Midbrain (tissue), 1 donor: ENCODE data around the gene SNX3.

Experiments used
- DNase-seq: peaks from one replicate; lab custom pipeline; 2025; lab: John Stamatoyannopoulos, UW

The SNX3 gene

DNA sequence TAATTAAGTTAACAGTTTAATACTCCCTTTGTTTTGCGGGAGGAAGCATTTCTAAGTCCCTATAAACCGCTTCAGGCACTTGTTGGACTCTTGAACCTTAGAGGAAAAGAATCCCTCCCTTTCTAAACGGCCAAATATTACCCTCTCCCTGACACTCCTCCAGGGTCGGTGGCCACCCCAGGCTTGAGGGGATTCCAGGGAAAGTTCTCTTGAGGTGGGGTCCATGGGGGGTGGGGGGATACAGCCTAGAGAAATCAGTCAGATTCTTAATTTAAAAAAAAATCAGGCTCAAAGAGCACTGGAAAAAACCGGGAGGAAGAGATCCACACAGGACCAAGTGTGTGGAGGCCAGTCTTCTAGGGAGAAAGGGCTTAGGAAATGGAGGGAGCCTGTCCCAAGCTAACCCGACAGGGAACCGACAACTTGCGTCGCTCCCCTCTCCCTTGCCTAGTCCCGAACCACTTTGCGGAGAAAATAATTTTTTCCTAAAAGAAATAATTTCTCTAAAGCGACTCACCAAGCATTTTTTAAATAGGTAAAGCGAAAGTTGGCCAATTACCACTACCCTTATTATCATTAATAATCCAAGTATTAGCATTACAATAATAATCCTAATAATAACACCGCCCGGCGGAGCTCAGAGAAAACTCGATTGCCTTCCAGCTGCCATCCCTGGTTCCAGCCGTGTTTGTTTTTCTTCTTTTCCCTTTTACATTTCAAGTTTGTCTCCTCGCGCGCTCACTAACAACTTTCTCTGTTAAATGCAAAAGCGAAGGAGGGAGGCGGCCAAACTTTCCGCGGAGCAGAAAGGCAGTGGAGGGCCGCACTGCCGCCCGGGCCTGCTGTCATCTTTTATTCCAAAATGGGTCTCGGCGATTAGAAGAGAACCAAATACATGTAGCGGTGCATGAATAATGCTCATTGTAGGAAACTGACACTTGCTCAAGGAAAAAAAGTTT lies 90.2 kb downstream of the SNX3 start:
- no peak for DNase-seq

DNA sequence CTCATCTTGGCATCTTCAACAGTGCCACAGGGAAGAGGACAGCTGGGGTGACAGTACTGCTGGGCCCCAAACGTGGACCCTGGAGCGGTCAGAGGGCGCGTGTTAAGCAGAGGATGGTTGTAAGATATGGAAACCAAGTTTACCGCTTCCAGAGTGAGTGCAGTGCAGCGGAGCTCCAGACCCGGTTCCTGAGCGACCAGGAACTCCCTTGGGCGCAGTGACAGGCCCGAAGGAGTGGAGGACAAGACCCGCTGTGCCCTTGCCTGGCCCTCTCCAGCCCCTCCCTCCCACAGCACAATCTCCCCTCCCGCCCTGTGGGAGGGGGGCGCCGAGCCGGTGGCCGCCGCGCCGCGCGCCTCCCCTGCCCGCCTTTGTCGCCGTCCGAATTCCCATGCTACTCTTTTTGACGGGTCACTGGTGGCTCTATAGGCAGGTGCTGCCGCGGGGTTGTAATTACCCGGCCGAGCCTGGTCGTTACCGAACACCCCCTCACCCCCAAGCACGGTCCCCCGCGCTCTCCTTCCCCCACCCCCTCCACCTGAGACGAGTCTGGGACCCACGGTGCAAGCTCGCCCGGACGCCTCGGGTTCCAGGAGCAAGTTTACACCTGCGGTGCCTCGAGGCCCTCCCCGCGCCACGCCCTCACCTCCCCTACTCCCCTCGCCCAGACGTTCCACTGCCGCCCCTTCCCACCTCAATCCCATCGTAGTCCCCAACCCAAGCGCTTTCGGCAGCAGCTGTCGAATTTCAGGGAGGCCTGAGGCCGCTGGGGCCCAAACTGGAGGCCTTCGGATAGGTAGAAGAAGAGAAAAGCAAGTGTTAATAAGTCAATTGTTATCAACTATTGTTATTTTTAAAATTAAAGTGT lies 91.1 kb downstream of the SNX3 start:
- DNase-seq = no peak

DNA sequence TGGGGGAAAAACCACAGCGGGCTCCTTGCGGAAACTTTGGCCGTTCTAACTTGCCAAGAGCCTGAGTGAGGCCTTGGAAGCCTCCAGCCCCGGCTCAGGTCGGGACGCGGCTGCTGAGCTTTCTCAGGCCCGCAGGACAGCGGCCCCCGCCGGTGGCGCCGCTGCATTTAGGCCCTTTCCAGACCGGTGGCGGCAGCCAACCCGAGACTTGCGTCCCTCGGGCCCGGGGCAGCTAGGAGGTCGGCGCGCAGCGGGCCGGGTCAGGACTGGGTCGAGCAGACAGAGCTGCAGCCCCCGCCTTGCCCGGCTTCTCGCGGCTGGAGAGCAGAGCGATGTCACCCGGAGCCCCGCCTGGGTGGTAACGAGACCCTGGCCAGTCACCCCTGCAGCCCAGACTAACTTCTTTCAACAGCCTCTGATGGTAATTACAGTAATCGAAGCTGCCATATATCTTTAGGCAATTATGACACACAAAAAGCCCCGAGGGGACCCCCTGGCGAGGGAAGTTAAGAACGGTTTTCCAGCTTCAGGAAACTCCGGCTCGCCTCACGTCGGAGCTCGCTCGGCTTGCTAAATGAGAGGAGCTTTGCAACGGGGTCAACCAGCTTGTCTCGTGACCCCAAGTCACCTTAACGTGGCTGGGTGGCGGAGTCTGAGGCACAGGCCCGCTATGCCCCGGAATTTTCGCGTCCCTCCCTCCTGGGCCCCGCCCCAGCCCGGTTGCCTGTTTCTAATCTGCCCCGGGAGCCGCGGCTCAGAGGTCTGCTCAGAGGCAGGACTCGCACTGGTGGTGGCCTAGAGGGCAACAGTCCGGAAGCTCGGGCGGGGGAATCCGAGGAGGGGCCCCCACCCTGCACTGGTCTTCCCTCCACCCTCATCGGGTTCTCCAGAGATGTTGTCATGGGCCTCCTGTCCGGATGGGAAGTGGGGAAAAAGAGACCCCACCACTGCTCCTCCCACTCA lies 92.1 kb downstream of the SNX3 start:
- peak; percentile 42 for DNase-seq

DNA sequence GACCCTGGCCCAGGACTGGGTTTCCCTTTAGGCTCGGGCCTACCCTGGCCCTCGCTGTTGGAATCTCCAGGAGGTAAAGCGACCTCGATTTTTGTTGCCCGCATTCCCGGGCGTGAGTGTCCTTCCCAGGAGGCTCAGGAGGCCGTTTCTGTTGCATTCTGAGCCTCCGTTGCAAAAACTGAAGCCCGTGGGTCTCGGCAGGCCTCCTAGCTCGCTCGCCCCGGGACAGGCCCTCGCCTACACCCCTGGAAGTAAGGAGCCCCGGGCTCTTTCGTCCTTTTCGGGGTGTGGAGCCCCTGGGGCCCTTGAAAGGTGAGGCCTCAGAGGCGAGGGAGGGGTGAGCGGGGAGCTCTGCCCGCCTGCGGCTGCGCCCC lies 92.8 kb downstream of the SNX3 start:
- no peak for DNase-seq

DNA sequence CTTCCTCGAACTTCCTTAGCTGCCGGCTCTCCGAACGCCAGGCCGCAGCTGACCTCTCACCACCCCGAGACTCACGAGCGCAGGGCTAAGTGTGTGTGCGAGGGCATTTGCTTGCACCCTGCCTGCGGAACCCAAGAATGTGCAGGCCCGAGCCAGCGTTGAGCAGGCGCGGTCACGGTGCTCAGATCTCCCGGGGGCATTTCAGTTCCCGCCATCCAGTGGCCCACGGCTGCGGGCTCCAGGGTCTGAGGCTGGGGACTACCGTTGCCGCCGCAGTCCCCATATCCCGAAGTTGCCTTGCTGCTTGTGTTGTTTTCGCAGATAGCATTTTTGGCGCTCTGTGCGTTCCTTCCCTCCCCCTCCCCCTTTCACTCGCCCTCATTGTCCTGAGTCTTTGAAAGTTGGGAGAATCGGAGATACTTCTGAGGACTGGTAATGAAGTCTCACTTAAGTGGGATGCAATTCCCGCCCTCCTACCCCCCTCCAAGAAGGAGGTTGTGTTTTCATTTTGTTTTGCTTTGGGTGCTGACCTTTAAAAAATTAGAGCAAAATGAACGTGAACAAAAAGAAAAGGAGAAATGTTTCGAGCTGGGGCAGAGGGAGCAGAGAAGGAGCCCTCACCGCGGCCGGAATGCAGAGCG lies 93.3 kb downstream of the SNX3 start:
- DNase-seq = no peak

DNA sequence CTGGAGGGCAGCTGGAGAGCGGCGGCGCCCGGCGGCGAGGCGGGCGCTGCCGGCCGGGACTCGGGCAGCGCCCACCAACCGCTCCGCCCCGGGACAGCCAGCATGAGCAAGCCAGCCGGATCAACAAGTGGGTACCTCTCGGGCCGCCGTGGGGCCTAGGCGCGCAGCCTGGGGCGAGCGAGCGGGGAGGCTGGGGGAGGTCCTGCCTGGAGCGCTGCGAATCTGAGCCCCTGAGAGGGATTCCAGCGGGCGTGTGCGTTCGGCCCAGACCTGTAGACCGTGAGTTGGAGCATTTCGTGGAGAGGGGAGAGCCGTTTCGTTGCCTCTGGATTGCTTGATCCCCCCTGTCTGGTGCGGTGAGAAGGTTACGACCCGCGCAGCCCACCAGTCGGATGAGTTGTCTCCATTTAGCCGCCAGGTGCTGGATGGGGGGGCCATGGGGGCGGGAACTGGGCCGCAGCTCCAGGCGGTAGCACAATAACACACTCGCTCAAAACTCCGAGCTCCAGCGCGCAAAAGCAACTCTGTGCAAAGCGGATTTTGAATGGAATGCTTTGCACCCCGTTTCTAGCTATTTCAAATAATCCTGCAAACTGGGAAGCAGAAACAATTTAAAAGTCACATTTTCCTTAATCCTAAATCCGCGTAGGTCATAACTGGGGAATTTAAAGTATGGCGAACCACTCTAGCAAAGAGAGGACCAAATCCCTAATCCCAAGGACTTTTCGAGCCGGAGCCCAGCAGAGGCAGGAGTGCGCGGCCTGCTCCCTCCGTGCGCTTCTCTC lies 94.0 kb downstream of the SNX3 start:
- DNase-seq = no peak

DNA sequence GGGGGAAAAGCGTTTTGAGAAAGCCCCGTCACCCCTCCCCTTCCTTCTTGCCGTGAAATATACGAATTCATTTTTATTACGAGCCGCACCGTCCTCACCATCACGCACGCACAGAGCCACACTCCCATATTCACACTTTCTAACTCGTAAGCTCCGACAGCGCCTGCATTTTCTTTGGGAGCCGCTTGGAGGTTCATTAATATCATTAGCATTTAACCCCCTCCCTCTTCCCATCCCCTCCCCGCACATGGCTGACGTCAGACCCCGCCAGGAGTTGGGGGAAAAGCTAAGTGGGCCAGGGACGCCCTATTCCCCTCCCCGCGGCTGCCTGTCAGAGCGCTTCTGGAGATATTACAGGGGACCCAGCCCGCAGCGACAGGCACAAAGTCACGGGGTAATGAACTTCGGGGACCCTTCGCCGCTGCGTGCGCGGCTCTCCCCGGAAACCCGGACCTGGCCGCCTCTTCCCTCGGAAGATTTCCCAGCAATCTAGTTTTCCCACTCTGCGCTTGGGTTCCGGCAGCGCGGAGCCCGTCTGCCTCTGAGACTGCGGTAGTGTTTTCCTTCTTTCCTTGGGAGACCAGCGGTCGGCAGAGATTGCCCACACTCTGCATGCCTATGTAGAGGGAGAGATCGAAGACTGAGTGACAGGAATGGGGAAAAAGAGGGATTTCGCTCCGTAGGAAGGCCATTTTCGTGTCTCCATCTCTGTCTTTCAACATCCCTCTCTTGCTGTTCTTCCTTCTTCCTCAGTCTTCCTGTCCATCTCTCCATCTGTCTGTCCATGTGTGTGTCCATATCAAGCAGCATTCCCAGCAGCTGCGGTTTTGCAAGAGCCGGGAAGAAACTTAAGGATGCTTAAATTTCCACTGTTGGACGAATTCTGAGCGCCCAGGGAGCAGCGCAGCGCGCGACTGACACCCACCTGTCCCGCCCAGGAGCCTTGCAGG lies 94.9 kb downstream of the SNX3 start, which contains the start of gene NR2E1:
NR2E1 (plus strand) TSS at position 309 of the 950 bp plus-strand sequence. CDS start 744 bp downstream, outside the sequence.
- peak; percentile 51 for DNase-seq

DNA sequence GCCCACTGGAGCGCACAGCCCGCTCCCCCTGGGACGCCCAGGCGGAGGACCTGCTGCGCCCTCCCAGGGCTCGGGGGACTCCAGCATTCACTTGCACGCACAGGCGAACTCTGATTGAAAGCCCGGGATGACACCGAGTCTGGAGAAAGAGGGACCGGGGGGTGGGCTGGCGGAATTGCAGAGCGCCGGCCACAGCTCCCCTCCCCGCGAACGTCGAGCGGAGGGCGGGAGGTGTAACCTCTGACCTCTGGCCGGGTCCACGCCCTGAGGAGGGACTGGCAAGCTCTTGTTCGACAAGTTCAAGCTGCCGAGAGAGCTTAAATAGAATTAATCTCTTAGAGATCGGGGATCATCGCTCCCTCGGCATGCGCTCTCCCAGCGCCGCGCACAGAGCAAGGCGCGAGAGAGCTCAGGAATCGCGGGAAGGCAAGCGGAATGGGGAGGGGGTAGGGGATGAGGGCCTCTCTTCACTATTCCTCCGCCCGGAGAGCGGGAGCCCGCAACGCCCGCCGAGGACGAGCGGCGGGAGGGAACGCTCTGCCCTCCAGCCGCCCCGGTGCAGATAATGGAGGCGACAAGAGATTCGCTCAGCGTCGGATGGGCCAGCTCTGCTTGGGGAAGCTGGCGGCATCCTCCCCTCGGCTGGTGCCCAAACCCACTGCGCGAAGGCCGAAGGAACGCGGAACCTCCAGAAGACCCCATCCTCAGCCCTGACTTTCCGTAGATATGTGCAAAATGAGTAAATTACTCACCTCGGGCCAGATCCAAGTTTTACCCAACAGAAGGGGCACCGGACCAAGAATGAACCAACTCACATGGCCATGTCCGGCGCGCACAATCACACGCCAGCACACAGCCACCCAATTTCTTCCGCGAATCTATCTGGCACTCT lies 95.8 kb downstream of the SNX3 start:
- DNase-seq = no peak

DNA sequence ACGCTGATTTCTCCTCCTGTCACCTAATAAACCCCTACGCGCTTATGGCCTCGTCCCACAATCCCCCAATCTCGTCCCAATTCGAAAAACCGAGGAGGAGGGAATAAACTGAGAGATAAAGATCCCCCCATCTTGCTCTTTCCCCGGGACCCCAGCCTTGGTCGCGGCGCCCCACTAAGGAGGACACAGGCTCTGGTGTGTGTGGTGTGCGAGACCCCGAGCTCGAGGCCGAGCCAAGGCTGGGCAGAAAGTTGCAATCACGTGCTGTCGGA lies 96.4 kb downstream of the SNX3 start:
- no peak for DNase-seq

DNA sequence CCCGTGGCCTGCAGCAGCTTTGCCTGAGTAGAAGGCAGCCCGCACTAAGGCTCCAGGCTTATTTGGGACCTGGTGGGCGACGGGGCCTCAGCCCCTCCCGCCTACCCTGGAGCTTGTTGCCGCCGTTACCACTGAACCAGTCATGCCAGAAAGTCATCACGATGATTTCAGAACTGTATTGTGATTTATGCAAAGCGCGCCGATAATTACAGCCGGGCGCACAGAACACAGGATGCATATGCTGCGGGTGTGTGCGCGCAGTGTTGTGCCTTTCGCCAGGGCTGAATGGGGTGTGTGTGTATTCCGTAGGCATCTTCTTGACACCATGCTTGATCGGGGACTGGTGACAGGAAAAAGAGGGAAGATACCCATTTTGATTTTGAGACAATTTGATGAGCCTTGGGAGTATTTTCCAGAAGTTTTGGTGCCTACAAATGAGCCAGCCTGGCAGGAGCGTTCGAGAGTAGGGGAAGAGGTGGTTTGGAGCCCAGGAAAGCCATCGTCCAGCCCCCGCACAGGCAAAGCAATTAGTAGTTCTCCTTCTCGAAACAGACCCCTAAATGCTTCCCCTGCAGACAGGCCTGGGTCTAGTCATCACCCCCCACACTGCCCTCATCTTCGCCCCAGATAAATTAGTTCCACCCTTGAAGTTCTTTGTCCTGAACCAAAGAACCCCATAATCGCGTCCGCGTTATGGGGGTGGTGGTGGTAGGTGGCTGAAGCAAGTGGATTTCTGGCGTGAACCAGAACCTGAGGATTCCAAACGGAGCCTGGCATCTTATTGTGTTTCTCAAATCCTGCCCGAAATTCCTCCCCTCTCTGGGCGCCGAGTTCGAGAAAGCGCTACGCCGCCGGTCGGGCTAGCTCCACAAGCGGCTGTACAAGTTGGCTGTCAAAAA lies 96.9 kb downstream of the SNX3 start:
- DNase-seq = no peak

DNA sequence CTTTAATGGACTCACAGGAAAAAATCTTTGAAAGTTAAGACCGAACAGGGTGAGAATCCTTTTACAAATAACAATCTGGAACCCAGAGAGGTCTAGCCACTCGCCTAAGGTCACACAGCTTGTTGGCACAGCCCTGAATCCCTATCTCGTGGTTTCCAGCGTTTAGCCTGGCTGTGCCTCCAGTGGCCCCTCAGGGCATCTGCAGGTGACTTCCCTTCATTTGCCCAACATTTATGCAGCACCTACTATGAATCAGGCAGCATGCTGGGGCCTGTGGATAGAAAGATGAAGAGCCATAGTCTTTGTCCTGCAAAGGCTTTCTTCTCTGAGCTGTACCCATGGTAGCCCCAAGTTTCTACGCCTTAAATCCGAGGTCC lies 97.6 kb downstream of the SNX3 start:
- no peak for DNase-seq

DNA sequence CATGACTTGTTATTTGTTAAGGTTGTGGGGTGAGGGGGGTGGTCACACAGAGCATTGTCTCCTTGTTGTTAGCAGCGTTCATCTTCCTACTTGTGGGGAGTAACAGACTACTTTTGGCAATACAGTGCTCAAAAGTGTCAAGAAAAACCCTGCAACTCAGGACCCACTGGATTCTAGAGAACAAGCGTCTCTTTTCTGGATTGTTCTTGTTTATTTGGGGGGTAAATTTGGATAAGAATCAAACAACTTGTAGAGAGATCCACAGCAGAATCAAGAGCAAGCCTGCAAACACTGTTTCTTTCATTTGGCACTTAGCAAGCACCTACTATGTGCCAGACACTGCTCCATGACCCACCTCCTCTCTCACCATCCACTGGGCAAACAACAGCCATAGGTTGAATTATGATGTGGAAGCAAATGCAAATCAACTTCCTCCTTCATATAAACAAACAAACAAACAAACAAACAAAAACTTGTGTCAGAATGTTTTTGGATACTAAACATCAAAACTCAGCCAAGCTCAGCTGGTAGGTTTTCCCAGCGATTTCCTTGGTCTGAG lies 99.0 kb downstream of the SNX3 start:
- no peak for DNase-seq
